Measurements from ENCODE around the gene SLC25A30.
"Not testable (repeated sequence)": the region's sequence is repeated elsewhere in the genome, so short reads cannot be mapped to it uniquely, and the experiment has no call there.

The SLC25A30 gene

GRCh38 chr13:45432737-45433380 is 14.7 kb upstream of the SLC25A30 start:
- DNase-seq, result no peak

GRCh38 chr13:45426056-45426841 is 8.1 kb upstream of the SLC25A30 start:
- DNase-seq, result not testable (repeated sequence)

- no peak for DNase-seq
These were observed 4.6 kb upstream of the SLC25A30 start for GRCh38 chr13:45422731-45423292.

DNA sequence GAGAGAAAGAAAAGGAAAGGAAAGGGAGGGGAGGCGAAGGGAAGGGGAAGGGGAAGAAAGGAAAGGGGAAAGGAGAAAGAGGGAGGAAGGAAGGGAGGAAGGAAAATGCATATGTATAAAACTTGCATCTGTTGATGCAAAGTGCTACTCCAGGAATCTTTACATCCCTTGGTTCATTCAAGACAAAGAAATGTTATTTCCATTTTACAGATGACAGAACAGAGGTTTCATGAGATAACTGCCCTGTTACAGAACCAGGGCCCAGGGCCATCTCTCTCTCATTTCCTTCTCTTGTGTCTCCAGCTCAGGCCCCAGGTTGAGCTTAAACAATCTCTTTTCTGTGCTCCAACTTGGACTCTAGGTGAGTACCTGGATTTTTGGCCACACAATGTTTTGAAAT is 1.8 kb upstream of the SLC25A30 start:
- no peak for DNase-seq

DNA sequence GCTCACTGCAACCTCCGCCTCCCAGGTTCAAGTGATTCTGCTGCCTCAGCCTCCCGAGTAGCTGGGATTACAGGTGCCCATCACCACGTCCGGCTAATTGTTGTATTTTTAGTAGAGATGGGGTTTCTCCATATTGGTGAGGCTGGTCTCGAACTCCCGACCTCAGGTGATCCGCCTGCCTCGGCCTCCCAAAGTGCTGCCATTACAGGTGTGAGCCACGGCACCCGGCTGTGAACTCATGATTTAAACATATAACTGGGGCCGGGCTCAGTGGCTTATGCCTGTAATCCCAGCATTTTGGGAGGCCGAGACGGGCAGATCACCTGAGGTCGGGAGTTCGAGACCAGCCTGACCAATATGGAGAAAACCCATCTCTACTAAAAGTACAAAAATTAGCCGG is 1.2 kb upstream of the SLC25A30 start:
- DNase-seq, result not testable (repeated sequence)

DNA sequence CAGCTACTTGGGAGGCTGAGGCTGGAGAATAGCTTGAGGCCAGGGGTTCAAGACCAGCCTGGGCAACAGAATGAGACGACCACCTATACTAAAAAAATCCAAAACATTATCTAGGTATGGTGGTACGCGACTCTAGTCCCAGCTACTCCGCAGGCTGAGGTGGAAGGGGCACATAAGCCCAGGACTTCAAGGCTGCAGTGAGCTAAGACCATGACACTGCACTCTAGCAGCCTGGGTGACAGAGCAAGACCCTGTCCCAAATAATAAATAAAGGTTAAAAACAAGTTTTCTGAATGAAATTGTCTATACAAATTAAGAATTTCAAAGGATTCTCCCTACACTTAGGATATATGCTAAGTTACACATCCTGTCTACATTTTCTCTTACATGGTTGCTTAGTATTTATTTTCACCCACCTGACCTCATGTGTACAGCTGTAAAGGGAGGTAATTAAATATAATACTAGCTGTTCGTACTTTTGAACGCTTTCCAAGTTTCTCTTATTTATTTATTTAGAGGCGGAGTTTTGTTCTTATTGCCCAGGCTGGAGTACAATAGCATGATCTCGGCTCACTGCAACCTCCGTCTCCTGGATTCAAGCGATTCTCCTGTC is 1.6 kb downstream of the SLC25A30 start:
- DNase-seq, result no peak

DNA sequence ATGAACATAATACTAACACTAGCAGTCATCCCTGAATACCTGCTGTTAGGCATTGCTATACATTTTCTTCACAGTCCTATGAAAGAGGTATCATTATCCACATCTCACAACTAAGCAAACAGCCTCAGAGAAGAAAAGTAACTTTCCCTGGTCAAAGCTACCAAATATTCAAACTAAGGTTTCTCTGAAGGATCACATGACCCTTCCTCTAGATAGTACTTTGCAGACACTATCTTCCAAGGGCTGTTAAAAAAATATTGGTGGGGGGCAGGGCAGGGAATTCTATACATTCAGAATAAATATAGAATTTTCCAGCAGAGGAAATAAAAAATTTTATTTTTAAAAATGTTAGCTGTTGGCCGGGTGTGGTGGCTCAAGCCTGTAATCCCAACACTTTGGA is 3.1 kb downstream of the SLC25A30 start:
- DNase-seq, result no peak

GRCh38 chr13:45413826-45414307 is 4.3 kb downstream of the SLC25A30 start:
- DNase-seq, result no peak

GRCh38 chr13:45412274-45413049 is 5.7 kb downstream of the SLC25A30 start:
- DNase-seq, result no peak

DNA sequence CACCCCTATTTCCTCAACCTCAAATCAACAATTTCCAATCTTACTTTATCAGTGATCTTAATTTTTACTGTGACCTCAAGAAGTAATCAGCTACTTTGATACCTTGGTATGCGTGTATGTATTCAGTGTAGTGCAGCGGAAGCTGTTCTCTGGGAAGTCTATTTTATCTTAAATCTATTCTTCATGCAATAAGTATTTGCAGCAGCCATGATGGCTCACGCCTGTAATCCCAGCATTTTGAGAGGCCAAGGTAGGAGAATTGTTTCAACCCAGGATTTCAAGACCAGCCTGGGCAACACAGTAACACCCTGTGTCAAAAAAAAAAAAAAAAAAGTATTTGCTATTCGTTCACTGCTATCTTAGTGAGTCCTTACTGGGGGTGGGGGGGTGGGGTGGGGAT is 6.5 kb downstream of the SLC25A30 start:
- no peak for DNase-seq

GRCh38 chr13:45411221-45411620 is 7.0 kb downstream of the SLC25A30 start:
- no peak for DNase-seq

- no peak for DNase-seq
These were observed 7.7 kb downstream of the SLC25A30 start for GRCh38 chr13:45410466-45410865.

DNA sequence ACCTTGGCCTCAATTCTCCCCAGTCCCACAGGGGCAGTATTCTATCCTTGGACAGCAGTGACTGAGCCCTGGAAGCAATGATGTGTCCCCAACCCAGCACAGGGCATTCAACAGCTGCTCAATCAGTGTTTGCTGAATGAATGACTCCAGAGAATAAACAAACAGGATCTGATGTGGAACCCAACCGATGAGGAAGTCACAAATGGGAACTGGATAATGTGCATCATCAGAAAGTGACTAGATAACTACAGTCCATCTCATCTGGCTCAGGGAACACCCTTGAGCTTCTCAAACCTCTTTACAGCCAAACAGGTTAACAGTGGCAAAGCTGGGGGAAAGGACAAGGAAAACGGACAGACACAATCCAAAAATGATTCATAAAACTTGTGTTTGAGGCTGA is 8.2 kb downstream of the SLC25A30 start:
- DNase-seq, result no peak

DNA sequence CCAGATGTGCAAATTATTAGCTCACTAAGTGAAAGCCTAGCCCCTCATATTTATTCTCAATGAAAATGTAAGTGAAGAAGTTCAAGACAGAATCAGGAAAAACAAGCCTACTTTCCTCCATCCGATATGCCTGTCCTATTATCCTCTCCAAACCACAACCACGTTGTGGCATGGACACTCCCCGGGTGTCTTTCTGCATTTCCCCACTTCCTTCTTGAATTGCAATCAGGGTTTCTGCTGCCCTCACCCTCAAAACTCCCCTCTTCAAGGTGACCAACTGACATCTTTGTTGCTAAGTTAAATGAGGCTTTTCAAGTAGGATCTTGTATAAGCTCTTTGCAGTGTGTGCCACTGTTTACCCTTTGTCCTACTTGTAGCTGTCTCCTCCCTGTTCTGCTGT is 11.8 kb downstream of the SLC25A30 start:
- no peak for DNase-seq

DNA sequence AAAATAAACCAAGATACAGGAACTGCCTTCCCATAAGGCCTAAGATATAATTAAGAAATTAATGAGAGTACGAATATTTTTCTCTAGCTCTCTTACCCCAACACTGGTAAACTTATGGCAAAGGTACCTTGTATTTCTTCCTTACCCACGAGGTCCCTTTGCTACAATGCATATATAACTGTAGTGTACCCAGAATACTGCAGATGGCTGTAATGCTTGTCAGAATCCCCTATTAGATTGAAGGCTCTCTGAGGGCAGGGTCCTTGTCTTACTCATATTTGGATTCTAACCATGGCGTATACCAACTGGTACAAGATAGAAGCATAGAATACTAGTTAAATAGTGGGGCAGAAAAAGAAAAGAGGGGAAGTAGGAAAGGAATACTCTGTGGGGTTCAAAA is 15.1 kb downstream of the SLC25A30 start:
- DNase-seq, result no peak

DNA sequence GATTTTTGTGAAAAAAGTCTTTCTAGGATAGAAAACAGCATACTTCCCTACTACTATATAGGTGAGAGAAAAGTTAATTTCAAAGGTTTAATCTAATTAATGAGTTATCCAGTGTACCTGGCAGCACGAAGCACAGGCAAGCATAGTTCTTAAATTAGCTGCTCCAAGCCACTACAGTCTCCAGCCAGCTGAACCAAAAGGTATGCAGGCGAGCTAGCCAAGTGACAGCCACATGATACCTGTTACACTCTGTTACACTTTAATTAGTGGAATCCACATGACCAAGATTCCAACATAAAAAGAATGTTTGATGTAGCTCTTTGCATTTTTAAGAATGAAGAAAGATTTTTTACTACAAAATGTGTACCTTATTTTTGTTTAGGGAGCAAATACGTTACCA is 15.5 kb downstream of the SLC25A30 start:
- no peak for DNase-seq

DNA sequence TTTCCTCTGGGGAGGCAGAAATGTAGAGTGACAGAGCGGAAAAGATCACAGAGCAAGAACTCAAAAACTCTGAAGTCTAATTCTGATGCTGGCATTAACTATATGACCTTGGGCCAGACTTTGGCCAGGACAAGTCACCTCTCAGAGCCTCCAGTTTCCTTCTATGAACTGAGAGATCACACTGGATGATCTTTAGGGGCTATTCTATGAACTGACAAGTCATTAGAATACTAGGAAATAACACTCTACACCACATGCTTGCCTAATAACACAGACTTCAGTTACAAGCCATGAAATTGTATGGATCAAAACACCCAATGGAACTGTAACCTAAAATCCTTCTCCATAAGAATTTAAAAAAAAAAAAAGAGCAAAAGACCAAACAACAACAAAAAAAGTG is 16.9 kb downstream of the SLC25A30 start:
- no peak for DNase-seq

GRCh38 chr13:45398877-45399276 is 19.3 kb downstream of the SLC25A30 start:
- peak; percentile 58 for DNase-seq

GRCh38 chr13:45396533-45397095 is 21.6 kb downstream of the SLC25A30 start:
- no peak for DNase-seq

- DNase-seq, result peak; percentile 46
These were observed 24.1 kb downstream of the SLC25A30 start for GRCh38 chr13:45393941-45394570.

DNA sequence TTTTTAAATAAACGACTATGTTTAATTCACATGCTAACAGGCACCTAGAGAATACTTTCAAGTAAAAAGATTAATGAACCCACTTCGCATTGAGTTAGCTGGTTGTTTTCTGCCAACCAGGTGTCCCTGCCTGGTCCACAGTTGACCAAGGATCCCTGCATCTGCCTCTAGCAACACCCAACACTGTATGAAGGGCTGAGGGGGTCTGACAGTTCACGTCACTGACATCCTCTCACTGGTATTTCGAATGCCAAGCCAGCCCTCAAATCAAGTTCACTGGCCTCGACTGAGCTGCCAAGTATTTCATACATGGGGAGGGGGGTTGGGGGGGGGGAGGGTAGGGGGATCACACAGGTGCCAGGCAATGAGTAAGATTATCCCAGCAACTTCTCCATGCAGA is 25.4 kb downstream of the SLC25A30 start:
- no peak for DNase-seq

DNA sequence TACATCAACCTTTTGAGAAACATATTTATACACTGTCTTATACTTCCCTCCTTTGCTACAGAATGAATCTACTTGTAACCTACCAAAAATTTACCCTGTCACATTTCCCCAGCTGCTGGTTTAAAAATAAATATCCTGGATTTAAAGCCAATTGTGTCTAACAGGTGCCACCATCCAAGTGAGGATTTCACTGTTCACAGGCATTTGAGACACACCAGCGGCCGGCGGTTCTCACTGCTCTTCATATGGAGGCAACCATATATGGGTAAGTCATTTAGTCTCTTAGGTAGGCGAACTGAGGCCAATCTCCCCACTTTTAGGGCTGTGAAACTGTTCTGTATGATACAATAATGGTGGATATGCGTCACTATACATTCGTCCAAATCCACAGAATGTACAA is 26.2 kb downstream of the SLC25A30 start:
- no peak for DNase-seq
